Measurements from ENCODE around the gene LRRK1.
A peak's percentile ranks its signal among the peaks of the same experiment; 100 is the strongest.

DNA sequence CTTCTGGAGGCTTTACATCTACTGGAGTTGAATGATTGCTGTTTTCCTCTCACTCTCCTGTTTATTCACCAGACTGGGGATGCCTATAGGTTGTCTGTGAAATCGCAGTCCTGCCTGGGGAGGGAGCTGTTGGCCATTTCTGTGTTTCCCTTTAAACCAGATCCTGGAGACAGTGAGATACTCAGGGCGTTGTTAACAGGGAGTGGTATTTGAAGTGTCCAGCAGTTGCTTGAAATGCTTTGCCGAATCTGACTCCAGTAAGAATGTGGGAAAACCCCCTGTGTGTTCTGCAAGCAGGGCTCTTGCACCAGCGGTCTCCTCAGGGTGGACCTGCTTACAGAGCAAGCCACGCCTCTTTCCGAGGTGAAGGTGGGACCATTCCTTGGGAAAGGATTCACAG is 4.3 kb upstream of the LRRK1 start:
- TF ChIP-seq ZFX (IDR thresholded peaks at IDR 0.05): no peak
- TF ChIP-seq, protein P1, sequence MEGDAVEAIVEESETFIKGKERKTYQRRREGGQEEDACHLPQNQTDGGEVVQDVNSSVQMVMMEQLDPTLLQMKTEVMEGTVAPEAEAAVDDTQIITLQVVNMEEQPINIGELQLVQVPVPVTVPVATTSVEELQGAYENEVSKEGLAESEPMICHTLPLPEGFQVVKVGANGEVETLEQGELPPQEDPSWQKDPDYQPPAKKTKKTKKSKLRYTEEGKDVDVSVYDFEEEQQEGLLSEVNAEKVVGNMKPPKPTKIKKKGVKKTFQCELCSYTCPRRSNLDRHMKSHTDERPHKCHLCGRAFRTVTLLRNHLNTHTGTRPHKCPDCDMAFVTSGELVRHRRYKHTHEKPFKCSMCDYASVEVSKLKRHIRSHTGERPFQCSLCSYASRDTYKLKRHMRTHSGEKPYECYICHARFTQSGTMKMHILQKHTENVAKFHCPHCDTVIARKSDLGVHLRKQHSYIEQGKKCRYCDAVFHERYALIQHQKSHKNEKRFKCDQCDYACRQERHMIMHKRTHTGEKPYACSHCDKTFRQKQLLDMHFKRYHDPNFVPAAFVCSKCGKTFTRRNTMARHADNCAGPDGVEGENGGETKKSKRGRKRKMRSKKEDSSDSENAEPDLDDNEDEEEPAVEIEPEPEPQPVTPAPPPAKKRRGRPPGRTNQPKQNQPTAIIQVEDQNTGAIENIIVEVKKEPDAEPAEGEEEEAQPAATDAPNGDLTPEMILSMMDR (conservative IDR thresholded peaks at IDR 0.05): peak; percentile 11

All from C4-2B (cell line).